NCI-H1694 (cell line): ENCODE results near the gene SSTR3.
"Not testable (repeated sequence)": the region's sequence is repeated elsewhere in the genome, so short reads cannot be mapped to it uniquely, and the experiment has no call there.

ENCODE experiments used
- DNase-seq: peaks from one replicate; lab custom pipeline; 2025; lab: John Stamatoyannopoulos, UW

The SSTR3 gene

GRCh38 chr22:37181681-37182080 lies 30.6 kb downstream of the SSTR3 start:
- DNase-seq = no peak

- no peak for DNase-seq
Observed at GRCh38 chr22:37180531-37181231, 31.6 kb downstream of the SSTR3 start.

GRCh38 chr22:37179622-37180420 lies 32.5 kb downstream of the SSTR3 start:
- DNase-seq = no peak

GRCh38 chr22:37179126-37179470 lies 33.2 kb downstream of the SSTR3 start:
- DNase-seq = no peak

- DNase-seq = no peak
Observed at GRCh38 chr22:37178350-37179125, 33.7 kb downstream of the SSTR3 start.

- DNase-seq = no peak
Observed at GRCh38 chr22:37177755-37178154, 34.5 kb downstream of the SSTR3 start.

- DNase-seq = no peak
Observed at GRCh38 chr22:37177221-37177620, 35.1 kb downstream of the SSTR3 start.

GRCh38 chr22:37176464-37177061 lies 35.7 kb downstream of the SSTR3 start:
- no peak for DNase-seq

GRCh38 chr22:37175414-37176281 lies 36.6 kb downstream of the SSTR3 start:
- no peak for DNase-seq

GRCh38 chr22:37174964-37175363 lies 37.3 kb downstream of the SSTR3 start:
- DNase-seq = no peak

- DNase-seq = no peak
Observed at GRCh38 chr22:37173709-37174108, 38.6 kb downstream of the SSTR3 start.

- no peak for DNase-seq
Observed at GRCh38 chr22:37172266-37173245, 39.7 kb downstream of the SSTR3 start.

GRCh38 chr22:37171662-37172061 lies 40.6 kb downstream of the SSTR3 start:
- DNase-seq = no peak

GRCh38 chr22:37170689-37171405 lies 41.4 kb downstream of the SSTR3 start:
- not testable (repeated sequence) for DNase-seq

- no peak for DNase-seq
Observed at GRCh38 chr22:37169947-37170688, 42.2 kb downstream of the SSTR3 start.

- no peak for DNase-seq
Observed at GRCh38 chr22:37169406-37169805, 42.9 kb downstream of the SSTR3 start.

GRCh38 chr22:37167981-37168647 lies 44.2 kb downstream of the SSTR3 start:
- DNase-seq = no peak
